GM12892 (cell line): ENCODE data around the gene AHR.

Experiments used
- POLR2A ChIP-seq: IDR thresholded peaks from 2 replicates; pipeline ENCODE4 v1.6.1; 2011; ENCODE audit warnings: low read depth, low read length, control low read depth
- TAF1 ChIP-seq: IDR thresholded peaks from 2 replicates; pipeline ENCODE4 v1.6.1; 2011; ENCODE audit warnings: low read depth, mild to moderate bottlenecking, control low read depth, low read length, borderline replicate concordance

- no peak for TF ChIP-seq POLR2A
- no peak for TF ChIP-seq TAF1
Measured at GRCh38 chr7:17304926-17305325, 6.5 kb downstream of the AHR start.
